H1 (cell line): ENCODE results near the gene USP36. TPM values are rescaled to one million over a fixed set of nuclear protein-coding genes. Genes with fewer than 3 reads are reported as not detected.

ENCODE experiments used
- BACH1 ChIP-seq: IDR thresholded peaks from 2 replicates; pipeline ENCODE4 v1.6.1; 2012; ENCODE audit warnings: low read length, improper control_type of control experiment
- GABPA ChIP-seq: IDR thresholded peaks from 2 replicates; pipeline ENCODE4 v1.6.1; 2011; ENCODE audit warnings: mild to moderate bottlenecking, low read length, moderate library complexity, borderline replicate concordance; ENCODE audit not compliant: insufficient read depth
- GTF2F1 ChIP-seq: IDR thresholded peaks from 2 replicates; pipeline ENCODE4 v1.6.1; 2012; ENCODE audit warnings: low read depth, low read length, improper control_type of control experiment, borderline replicate concordance
- NANOG ChIP-seq: IDR thresholded peaks from 2 replicates; pipeline ENCODE4 v1.6.1; 2011; ENCODE audit warnings: low read length, low read depth, mild to moderate bottlenecking, inconsistent platforms; ENCODE audit not compliant: insufficient read depth, poor library complexity, severe bottlenecking
- NRF1 ChIP-seq: IDR thresholded peaks from 2 replicates; pipeline ENCODE4 v1.6.1; 2011; ENCODE audit warnings: mild to moderate bottlenecking, low read depth, low read length, improper control_type of control experiment
- POU5F1 ChIP-seq: IDR thresholded peaks from 2 replicates; pipeline ENCODE4 v1.6.1; 2011; ENCODE audit warnings: low read depth, mild to moderate bottlenecking, low read length, moderate library complexity
- RBBP5 ChIP-seq: IDR thresholded peaks from 2 replicates; pipeline ENCODE4 v1.7.1; 2012; ENCODE audit warnings: low read depth, mild to moderate bottlenecking, inconsistent platforms, low read length, moderate library complexity, borderline replicate concordance
- TAF7 ChIP-seq: optimal IDR thresholded peaks from 2 replicates; pipeline ENCODE3; 2011; ENCODE audit warnings: low read depth, mild to moderate bottlenecking, inconsistent platforms, low read length, moderate library complexity, borderline replicate concordance
- polyA plus RNA-seq, 7 experiments: library from polyadenylated mRNA; depleted of rRNA in 3 of 7; stranded (reverse) in 5 of 7; unstranded in 2 of 7; fragments of >200 nt in 5 of 7; fragments of 200-250 nt in 2 of 7; gene quantifications; 1 replicate in 5 of 7; 2 replicates in 1 of 7; 4 replicates in 1 of 7; pipeline versions ENCODE4 v1.2.1 to v1.2.3, GENCODE V29; 2011 to 2013; ENCODE audit warnings: missing spikeins in 2 of 7, mixed read lengths in 2 of 7
- total RNA-seq: library from RNA; stranded (reverse); fragmentation: NEBNext Ultra II Directional; extraction: Animal tissue kit (Norgen Biotek cat#: 25700); gene quantifications from 2 replicates; pipeline ENCODE4 v1.2.1, GENCODE V29; 2021
- TF ChIP-seq, protein P1 (sequence below): IDR thresholded peaks from 2 replicates; pipeline ENCODE4 v1.6.1; 2011; ENCODE audit warnings: low read length, improper control_type of control experiment

USP36 gene
- total and polyA plus RNA-seq, 2 of the 8 experiments (the other 6 are each of a cell fraction or from before 2014, with no cell fraction given) = 40.7 to 67.7 TPM

- no peak for TF ChIP-seq NANOG
- TF ChIP-seq TAF7 = no peak
- no peak for TF ChIP-seq NRF1
- TF ChIP-seq BACH1 = no peak
- TF ChIP-seq RBBP5 = no peak
- no peak for TF ChIP-seq GTF2F1
- no peak for TF ChIP-seq POU5F1
- TF ChIP-seq, protein P1, sequence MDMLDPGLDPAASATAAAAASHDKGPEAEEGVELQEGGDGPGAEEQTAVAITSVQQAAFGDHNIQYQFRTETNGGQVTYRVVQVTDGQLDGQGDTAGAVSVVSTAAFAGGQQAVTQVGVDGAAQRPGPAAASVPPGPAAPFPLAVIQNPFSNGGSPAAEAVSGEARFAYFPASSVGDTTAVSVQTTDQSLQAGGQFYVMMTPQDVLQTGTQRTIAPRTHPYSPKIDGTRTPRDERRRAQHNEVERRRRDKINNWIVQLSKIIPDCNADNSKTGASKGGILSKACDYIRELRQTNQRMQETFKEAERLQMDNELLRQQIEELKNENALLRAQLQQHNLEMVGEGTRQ = no peak
- TF ChIP-seq GABPA = no peak
- TF ChIP-seq, all 59 proteins: peak for 0
Measured at GRCh38 chr17:78873519-78874340, 33.1 kb upstream of the USP36 start (continued).
